ENCODE measurements around the gene MTHFR. TPM values are rescaled to one million over a fixed set of nuclear protein-coding genes. Genes with fewer than 3 reads are reported as not detected.

The MTHFR gene
- total RNA-seq, 1 experiment from 2014 or later, result 18.2 TPM

DNA sequence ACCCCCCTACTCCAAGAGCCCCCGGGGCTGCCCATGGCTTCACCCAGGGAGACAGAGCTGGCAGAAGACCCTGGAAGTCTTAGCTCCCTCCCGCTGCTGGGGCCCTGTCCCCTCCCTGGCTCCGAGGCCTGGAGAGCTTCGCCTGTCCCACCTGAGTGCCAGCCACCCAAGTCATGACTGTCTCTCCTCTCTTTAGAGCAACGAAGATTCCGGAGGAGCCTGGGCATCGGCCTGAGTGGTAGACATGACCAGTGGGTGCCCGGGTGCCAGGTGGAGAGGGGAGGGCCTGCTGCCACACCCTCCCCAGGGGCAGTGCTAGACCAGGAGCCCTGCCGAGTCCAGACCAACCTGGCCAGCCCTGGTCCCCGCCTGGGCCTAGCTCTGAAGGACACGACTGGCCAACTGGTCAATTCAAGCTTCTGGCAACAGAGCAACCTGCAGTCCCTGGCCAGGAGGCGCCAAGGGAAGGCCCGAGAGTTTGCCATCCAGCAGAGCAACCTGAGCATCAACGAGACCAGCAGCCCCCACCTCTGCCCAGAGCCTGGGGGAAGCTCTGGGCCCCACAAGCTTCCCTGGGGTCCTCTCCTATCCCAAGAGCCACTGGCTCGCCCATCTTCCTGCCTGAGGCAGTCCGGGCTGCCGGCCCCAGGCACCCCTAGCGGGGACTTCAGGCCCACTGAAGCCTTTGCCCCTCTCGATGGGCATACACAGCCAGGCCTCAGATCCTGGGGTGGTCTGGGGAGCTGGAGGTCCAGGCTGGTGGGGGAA is 39.9 kb downstream of the MTHFR start:
- no peak overlapping the region for H3K4me2 ChIP-seq (ENCODE audit: insufficient read depth, insufficient read length, low read length)
- no peak for DNase-seq
- H4K5ac ChIP-seq (ENCODE audit: insufficient read length, low read depth, low read length), result no peak overlapping the region
- H2BK15ac ChIP-seq (ENCODE audit: low read depth, low read length), result no peak overlapping the region
- H4K20me1 ChIP-seq (ENCODE audit: control insufficient read depth, insufficient read depth, insufficient read length), result no peaks in the 10 kb centered on the region
- no peak overlapping the region for H3T11ph ChIP-seq (ENCODE audit: low read length)
- peaks cover 57% of the 10 kb centered on the region for H3K27me3 Mint-ChIP-seq (ENCODE audit: low read depth)
- H2AFZ ChIP-seq (ENCODE audit: low read length), result no peak overlapping the region
- no CpG with 5 or more reads among the region's 19 CpGs for WGBS (ENCODE audit: extremely low coverage, insufficient read length, low lambda C conversion rate)
- H3K18ac ChIP-seq (ENCODE audit: insufficient read length, low read depth, low read length), result no peak overlapping the region
- TF ChIP-seq, protein P1, sequence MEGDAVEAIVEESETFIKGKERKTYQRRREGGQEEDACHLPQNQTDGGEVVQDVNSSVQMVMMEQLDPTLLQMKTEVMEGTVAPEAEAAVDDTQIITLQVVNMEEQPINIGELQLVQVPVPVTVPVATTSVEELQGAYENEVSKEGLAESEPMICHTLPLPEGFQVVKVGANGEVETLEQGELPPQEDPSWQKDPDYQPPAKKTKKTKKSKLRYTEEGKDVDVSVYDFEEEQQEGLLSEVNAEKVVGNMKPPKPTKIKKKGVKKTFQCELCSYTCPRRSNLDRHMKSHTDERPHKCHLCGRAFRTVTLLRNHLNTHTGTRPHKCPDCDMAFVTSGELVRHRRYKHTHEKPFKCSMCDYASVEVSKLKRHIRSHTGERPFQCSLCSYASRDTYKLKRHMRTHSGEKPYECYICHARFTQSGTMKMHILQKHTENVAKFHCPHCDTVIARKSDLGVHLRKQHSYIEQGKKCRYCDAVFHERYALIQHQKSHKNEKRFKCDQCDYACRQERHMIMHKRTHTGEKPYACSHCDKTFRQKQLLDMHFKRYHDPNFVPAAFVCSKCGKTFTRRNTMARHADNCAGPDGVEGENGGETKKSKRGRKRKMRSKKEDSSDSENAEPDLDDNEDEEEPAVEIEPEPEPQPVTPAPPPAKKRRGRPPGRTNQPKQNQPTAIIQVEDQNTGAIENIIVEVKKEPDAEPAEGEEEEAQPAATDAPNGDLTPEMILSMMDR (conservative IDR thresholded peaks at IDR 0.05), result no peak
- H2AK5ac ChIP-seq (ENCODE audit: insufficient read length, low read length), result no peak overlapping the region
- no peak overlapping the region for H3K23ac ChIP-seq (ENCODE audit: insufficient read length, low read depth, low read length)
- no peak overlapping the region for H3K4me3 Mint-ChIP-seq
- H3K9me3 ChIP-seq (ENCODE audit: control insufficient read depth, low read depth, low read length), result no peaks in the 10 kb centered on the region
- H3K4me1 ChIP-seq (ENCODE audit: insufficient read depth, low read length), result no peaks in the 10 kb centered on the region
- peaks cover 11% of the 10 kb centered on the region; the same call in 1 of the 2 replicates for H3K27me3 ChIP-seq (ENCODE audit: insufficient read depth, low read length)
- no peak overlapping the region for H3K56ac ChIP-seq (ENCODE audit: insufficient read length, low read depth, low read length)
- H4K91ac ChIP-seq (ENCODE audit: insufficient read length, low read depth, low read length), result no peak overlapping the region
- H3K9me3 Mint-ChIP-seq, result peaks cover 0 to 3% of the 10 kb centered on the region in 2 experiments; a peak in 2 of 5 replicates
- no peak overlapping the region for H3K27ac ChIP-seq (ENCODE audit: insufficient read length, low read depth, low read length)
- H4K8ac ChIP-seq (replicated peaks; ENCODE audit: insufficient read length, low read depth, low read length), result no peak overlapping the region
- H3K14ac ChIP-seq (ENCODE audit: insufficient read depth, low read length), result no peak overlapping the region
- no peaks in the 10 kb centered on the region for H3K36me3 Mint-ChIP-seq (ENCODE audit: insufficient read depth in 1 of 3, low read depth in 3 of 3)
- no peak overlapping the region for H3K9ac ChIP-seq (ENCODE audit: extremely low read depth, insufficient read length, low read length)
- no peaks in the 10 kb centered on the region for H3K79me1 ChIP-seq (ENCODE audit: insufficient read depth, low read depth, low read length, poor library complexity, severe bottlenecking)
- no peak overlapping the region for H2BK12ac ChIP-seq (ENCODE audit: insufficient read length, low read depth, low read length)
- H3K23me2 ChIP-seq (ENCODE audit: insufficient read length, low read depth, low read length, poor library complexity, severe bottlenecking), result no peaks in the 10 kb centered on the region
- H3K4me1 Mint-ChIP-seq, result peaks cover 10 to 18% of the 10 kb centered on the region in 2 experiments
- no peak overlapping the region for H2BK120ac ChIP-seq (ENCODE audit: low read depth, low read length, poor library complexity, severe bottlenecking)
- H3K4ac ChIP-seq (ENCODE audit: low read depth, low read length), result no peak overlapping the region
- H2BK20ac ChIP-seq (ENCODE audit: low read depth, low read length, poor library complexity, severe bottlenecking), result no peak overlapping the region
- H2BK5ac ChIP-seq (ENCODE audit: insufficient read length, low read length), result no peak overlapping the region
- no peaks in the 10 kb centered on the region for H3K79me2 ChIP-seq (ENCODE audit: insufficient read depth, low read length)
- no peak overlapping the region for H3K27ac Mint-ChIP-seq
